Type B pancreatic cell (in vitro differentiated cells): ENCODE results near the gene TGFA. TPM values are rescaled to one million over a fixed set of nuclear protein-coding genes. Genes with fewer than 3 reads are reported as not detected.

Source experiments
- DNase-seq: peaks from one replicate; pipeline ENCODE4 v3.0.0; 2021; ENCODE audit warnings: mixed read lengths; ENCODE audit not compliant: unreplicated experiment; ENCODE audit errors: extremely low spot score
- H3K27ac Mint-ChIP-seq: 2 replicates; pipeline ENCODE4 v1.8.0; 2021; ENCODE audit warnings: mild to moderate bottlenecking, mixed read lengths
- H3K27me3 Mint-ChIP-seq: 2 replicates; pipeline ENCODE4 v1.8.0; 2021; ENCODE audit warnings: mixed read lengths
- H3K36me3 Mint-ChIP-seq: 2 replicates; pipeline ENCODE4 v1.8.0; 2021; ENCODE audit warnings: mixed read lengths
- H3K4me1 Mint-ChIP-seq: one replicate; pipeline ENCODE4 v1.8.0; 2021; ENCODE audit warnings: mixed read lengths; ENCODE audit not compliant: unreplicated experiment
- H3K4me3 Mint-ChIP-seq: 2 replicates; pipeline ENCODE4 v1.8.0; 2021; ENCODE audit warnings: mild to moderate bottlenecking, mixed read lengths
- H3K9me3 Mint-ChIP-seq: 2 replicates; pipeline ENCODE4 v1.8.0; 2021; ENCODE audit warnings: mixed read lengths
- total RNA-seq: library from RNA; stranded (reverse); gene quantifications from 2 replicates; pipeline ENCODE4 v1.2.1, GENCODE V29; 2021; ENCODE audit warnings: low replicate concordance
- TF ChIP-seq, protein P1 (sequence below): fragments of 200-600 bp; sonication (generic); conservative IDR thresholded peaks from 2 replicates; pipeline ENCODE4 v1.5.0; 2021; ENCODE audit warnings: antibody characterized with exemption, mild to moderate bottlenecking

TGFA gene
- total RNA-seq, 1 donor from 2014 or later = 6.8 TPM

DNA sequence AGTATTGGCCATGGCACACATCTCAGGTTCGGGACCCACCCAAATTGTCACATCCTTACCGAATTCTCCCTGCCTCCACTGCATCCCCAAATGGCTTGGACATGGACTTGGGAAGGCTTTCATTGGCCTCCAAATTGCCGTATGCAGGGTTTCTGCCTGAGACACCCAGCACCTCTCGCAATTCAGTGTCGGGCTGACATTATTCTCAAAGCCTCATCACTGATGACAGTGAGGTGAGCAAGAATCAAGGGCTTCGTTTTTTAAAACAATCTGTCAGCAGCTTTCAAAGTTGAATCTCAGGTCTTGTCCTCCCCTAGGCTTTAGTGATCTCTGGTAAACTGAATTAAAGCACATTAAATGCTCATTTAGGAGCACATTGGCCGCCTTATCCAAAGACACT is 29.5 kb upstream of the TGFA start:
- Mint-ChIP-seq H3K27me3 (peaks cover 3% of the 10 kb centered on the region), H3K36me3 (no peaks in the 10 kb centered on the region), H3K4me3 (no peak overlapping the region), H3K9me3 (no peaks in the 10 kb centered on the region), H3K27ac (no peak overlapping the region), H3K4me1 (no peaks in the 10 kb centered on the region)
- DNase-seq = no peak
- TF ChIP-seq, protein P1, sequence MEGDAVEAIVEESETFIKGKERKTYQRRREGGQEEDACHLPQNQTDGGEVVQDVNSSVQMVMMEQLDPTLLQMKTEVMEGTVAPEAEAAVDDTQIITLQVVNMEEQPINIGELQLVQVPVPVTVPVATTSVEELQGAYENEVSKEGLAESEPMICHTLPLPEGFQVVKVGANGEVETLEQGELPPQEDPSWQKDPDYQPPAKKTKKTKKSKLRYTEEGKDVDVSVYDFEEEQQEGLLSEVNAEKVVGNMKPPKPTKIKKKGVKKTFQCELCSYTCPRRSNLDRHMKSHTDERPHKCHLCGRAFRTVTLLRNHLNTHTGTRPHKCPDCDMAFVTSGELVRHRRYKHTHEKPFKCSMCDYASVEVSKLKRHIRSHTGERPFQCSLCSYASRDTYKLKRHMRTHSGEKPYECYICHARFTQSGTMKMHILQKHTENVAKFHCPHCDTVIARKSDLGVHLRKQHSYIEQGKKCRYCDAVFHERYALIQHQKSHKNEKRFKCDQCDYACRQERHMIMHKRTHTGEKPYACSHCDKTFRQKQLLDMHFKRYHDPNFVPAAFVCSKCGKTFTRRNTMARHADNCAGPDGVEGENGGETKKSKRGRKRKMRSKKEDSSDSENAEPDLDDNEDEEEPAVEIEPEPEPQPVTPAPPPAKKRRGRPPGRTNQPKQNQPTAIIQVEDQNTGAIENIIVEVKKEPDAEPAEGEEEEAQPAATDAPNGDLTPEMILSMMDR = no peak

DNA sequence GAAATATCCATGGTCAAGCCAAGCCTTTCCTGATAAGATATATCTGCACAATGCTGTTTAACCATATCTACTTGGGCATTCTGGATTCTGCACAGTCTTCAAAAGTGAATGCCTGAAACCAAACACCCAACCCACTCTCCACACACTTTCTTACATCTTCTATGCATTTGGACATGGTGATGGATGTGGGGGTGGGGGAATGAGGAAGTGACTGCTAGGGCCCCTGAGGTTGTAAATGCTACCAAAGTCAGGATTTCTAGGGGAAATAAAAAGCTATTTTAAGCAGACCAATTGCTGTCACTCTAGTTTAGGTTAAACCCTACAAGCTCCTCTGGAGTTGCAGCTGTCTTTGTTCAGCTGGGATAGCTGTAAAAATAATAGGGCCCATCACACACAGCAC is 26.7 kb upstream of the TGFA start:
- H3K36me3 Mint-ChIP-seq = no peaks in the 10 kb centered on the region
- H3K27ac Mint-ChIP-seq = no peak overlapping the region
- TF ChIP-seq, protein P1 = no peak
- H3K4me3 Mint-ChIP-seq = no peak overlapping the region
- no peaks in the 10 kb centered on the region for H3K4me1 Mint-ChIP-seq
- no peaks in the 10 kb centered on the region for H3K9me3 Mint-ChIP-seq
- no peak for DNase-seq
- peaks cover 3% of the 10 kb centered on the region for H3K27me3 Mint-ChIP-seq

GRCh38 chr2:70574618-70575017 is 21.0 kb upstream of the TGFA start:
- Mint-ChIP-seq H3K4me1 (no peaks in the 10 kb centered on the region), H3K9me3 (peaks cover 7% of the 10 kb centered on the region), H3K4me3 (no peak overlapping the region), H3K27me3 (peaks cover 18% of the 10 kb centered on the region), H3K27ac (no peak overlapping the region), H3K36me3 (no peaks in the 10 kb centered on the region)
- DNase-seq = no peak
- TF ChIP-seq, protein P1 = no peak

GRCh38 chr2:70574109-70574508 is 20.5 kb upstream of the TGFA start:
- H3K27me3 Mint-ChIP-seq = peaks cover 21% of the 10 kb centered on the region
- no peak for DNase-seq
- no peak overlapping the region for H3K27ac Mint-ChIP-seq
- H3K36me3 Mint-ChIP-seq = no peaks in the 10 kb centered on the region
- H3K4me1 Mint-ChIP-seq = no peaks in the 10 kb centered on the region
- peaks cover 7% of the 10 kb centered on the region for H3K9me3 Mint-ChIP-seq
- no peak overlapping the region for H3K4me3 Mint-ChIP-seq
- TF ChIP-seq, protein P1 = no peak

- H3K9me3 Mint-ChIP-seq = peaks cover 7% of the 10 kb centered on the region
- TF ChIP-seq, protein P1 = no peak
- H3K36me3 Mint-ChIP-seq = no peaks in the 10 kb centered on the region
- H3K27ac Mint-ChIP-seq = peak overlapping the region; percentile 52
- DNase-seq = no peak
- peaks cover 24% of the 10 kb centered on the region for H3K27me3 Mint-ChIP-seq
- no peaks in the 10 kb centered on the region for H3K4me1 Mint-ChIP-seq
- H3K4me3 Mint-ChIP-seq = no peak overlapping the region
Observed at GRCh38 chr2:70570041-70570661, 16.5 kb upstream of the TGFA start.
